T47D (cell line): ENCODE results near the gene TMEM63C.
A peak's percentile ranks its signal among the peaks of the same experiment; 100 is the strongest.

Experiments used
- DNase-seq, 2 experiments: peaks; one replicate each; pipeline versions ENCODE4 v3.0.0 to v3.0.0-alpha.2; 2011 to 2012; ENCODE audit warnings: low read depth in 1 of 2, low spot score in 1 of 2
- JUND ChIP-seq: IDR thresholded peaks from 2 replicates; pipeline ENCODE4 v1.6.1; 2012; ENCODE audit warnings: low read depth
- in situ Hi-C: cut with HindIII; loops from 2 replicates; pipeline ENCODE4 v1.10.0; 2016; ENCODE audit warnings: low sequenced_read_pairs, low pct_unique_long_range_greater_than_20kb

TMEM63C gene

DNA sequence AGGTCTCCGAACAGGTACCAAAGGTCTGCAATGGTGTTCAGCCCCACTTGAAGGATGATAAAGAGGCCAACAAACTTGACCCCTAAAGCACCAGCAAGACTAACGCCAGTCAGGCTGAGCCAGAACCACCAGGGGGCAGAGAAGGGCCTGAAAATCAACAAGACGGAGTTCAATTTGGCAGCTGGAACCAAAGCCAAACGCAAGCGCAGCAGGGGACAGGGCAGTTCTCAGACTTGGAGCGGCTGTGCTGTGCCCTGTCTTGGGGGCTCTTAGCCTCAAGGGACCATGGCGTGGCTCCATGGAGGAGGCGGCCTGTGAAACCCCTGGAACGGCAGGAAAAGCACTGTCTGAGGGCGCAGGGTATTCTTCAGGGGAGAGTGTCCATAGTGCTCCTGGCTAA lies 119.5 kb downstream of the TMEM63C start:
- no peak for TF ChIP-seq JUND
- in situ Hi-C loops: no loop called here
- peak; percentile 70 to 89 for DNase-seq

DNA sequence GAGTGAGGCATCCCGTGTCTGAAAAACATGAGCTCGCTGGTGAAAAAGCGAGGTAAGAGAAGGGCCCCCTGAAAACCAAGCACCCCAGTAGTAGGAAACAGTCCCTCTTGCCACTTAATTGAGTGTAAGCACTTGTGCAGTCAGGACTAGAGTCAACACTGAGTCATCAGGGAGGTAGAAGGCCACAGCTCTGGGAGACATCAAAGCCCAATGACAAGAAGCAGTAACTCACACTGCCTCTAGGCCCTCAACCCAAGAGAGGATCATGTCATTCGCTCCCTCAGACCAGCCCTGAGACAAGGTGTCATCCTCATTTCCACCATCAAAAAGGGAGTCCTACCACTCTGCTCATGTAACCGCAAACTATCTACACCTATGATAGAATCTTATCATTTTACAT lies 121.3 kb downstream of the TMEM63C start:
- in situ Hi-C loops: no loop called here
- DNase-seq: peak in 1 of 2 experiments; percentile 43
- no peak for TF ChIP-seq JUND

DNA sequence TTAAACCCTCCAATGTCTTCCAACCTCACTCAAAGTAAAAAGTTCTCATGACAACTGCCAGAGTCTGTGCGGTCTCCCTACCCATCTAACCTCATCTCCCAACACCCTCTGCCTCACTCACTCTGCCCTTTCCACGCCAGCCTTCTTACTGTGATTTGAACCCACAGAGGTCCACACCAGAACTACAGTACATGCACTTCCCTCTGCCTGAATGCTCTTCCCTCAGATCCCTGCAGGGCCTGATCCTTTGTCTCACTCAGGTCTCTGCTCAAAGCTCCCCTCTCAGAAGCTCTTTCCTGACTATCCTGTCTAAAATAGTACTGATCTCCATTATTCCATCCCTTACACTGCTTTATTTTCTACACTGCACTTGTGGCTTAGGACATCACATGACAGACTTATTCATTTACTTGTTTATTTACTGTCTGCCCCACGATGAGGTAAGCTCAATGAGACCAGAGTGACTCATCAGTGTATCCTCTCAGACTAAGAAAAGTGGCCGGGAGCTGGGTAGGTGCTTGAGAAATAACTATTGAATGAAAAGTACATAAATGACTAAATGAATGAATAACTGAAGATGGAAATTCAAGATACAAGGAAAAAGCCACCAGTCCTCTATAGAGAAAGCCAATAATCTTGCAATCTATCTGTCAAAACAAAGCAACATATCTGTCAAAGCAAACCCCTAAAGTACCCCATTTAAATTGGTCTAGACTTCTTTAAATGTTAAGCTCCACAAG lies 122.0 kb downstream of the TMEM63C start:
- peak; percentile 62 to 85 for DNase-seq
- in situ Hi-C loops: no loop called here
- TF ChIP-seq JUND: peak; percentile 84

DNA sequence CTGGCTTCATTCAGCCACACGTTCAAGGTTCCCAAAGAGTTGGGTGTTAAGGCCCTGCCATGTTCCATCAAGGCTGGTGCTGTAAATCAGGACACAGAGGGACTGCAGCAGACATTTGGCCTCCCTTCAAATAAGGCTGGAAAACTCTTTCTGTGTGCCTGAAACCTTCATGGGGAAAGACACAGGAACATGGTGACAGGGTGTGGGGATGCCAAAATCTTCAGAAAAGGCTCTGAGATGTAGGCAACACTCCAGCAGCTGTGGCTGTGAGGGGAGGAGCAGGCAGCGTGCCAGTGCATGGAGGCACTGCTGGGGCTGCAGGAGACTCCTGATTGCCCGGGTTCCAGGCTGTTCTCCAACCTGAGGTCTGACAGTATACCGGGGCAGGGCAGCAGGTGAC lies 124.1 kb downstream of the TMEM63C start:
- DNase-seq: no peak
- TF ChIP-seq JUND: no peak
- in situ Hi-C loops: no loop called here

DNA sequence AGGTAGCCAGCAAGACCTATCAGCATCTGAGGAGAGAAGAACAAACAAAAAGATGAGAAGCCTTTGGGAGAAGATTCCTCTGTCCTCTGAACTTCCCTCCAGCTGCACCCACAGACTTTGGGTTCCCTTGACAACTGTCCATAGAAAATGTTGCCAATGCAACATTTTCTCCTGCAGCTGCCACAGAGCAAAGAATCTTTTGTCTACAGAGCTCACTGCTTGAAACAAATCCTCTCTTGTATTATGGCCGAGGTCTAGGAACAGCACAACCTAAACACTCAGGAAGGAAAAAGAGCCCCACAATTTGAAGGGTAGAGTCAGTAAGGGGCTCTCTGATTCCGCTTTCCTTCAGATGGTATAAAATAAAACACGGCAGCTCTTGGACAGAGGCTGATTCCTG lies 124.8 kb downstream of the TMEM63C start:
- no peak for TF ChIP-seq JUND

DNA sequence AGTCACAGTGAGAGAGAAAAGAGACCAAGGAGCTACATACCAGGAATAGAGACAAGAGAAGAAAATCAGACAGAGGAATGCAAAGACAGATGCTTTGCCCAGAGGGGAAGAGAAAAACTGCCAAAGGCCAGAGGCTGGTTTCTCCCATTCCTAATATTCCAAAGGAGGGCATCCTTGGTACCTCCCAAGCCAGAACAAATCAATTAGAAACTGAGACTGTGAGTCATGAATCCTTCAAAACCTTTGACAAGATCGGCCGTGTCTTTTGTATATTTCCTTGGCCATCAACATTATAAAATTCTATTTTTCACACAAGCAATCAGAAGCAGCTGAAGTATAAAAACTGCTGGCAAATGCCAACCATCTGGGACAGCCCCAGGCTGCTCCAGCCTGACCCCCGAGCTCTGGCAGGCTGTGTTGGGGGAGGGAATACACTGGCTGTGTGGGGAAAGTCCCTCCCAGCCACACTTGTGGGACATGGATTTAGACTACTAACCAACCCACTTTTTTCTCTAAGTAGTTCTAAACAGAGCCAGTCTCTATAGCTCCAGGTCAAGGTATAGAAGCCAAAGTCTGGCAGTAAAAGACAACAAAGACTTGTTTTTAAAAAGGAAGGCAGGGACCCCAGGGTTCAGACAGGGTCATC lies 125.4 kb downstream of the TMEM63C start:
- no peak for TF ChIP-seq JUND
- in situ Hi-C loops: no loop called here
- DNase-seq: no peak

More for the DNA sequence above, 124.8 kb downstream of the TMEM63C start:
- in situ Hi-C loops: no loop called here
- no peak for DNase-seq
